DND-41 (cell line): ENCODE results near the gene ARHGAP24.

Experiments used
- ATAC-seq: fragments of 200-7000 bp; cut with Tn5 transposase; 3 replicates; pipeline ENCODE4 v1.9.1; 2021; ENCODE audit warnings: low read depth; ENCODE audit not compliant: insufficient read depth
- DNase-seq: peaks from one replicate; pipeline ENCODE4 v3.0.0-alpha.2; 2020
- H2AFZ ChIP-seq: 2 replicates; pipeline ENCODE4 v1.6.0; 2012; ENCODE audit warnings: low read depth, low read length
- H3K27ac ChIP-seq: 2 replicates; pipeline ENCODE4 v1.5.1; 2012; ENCODE audit warnings: low read length, inconsistent platforms
- H3K27me3 ChIP-seq: fragments of 200-600 bp; sonication (generic); 2 replicates; pipeline ENCODE4 v1.6.0; 2012; ENCODE audit warnings: low read length, mild to moderate bottlenecking, inconsistent platforms; ENCODE audit not compliant: insufficient read depth, poor library complexity
- H3K36me3 ChIP-seq: 2 replicates; pipeline ENCODE4 v1.5.1; 2012; ENCODE audit warnings: low read length, inconsistent platforms; ENCODE audit not compliant: insufficient read depth
- H3K4me1 ChIP-seq: 2 replicates; pipeline ENCODE4 v1.5.1; 2012; ENCODE audit warnings: mild to moderate bottlenecking, low read length; ENCODE audit not compliant: insufficient read depth
- H3K4me2 ChIP-seq: 2 replicates; pipeline ENCODE4 v1.6.0; 2012; ENCODE audit warnings: mild to moderate bottlenecking, moderate library complexity, low read length, inconsistent platforms; ENCODE audit not compliant: insufficient read depth
- H3K4me3 ChIP-seq, 2 experiments: fragments of 200-600 bp in 1 of 2; shearing (Covaris generic) in 1 of 2; 2 replicates each; pipeline ENCODE4 v1.5.1; 2012 to 2016; ENCODE audit warnings: inconsistent platforms in 2 of 2, low read length in 2 of 2, mild to moderate bottlenecking in 2 of 2, low read depth in 1 of 2, moderate library complexity in 1 of 2
- H3K79me2 ChIP-seq: 2 replicates; pipeline ENCODE4 v1.6.0; 2012; ENCODE audit warnings: low read length, inconsistent platforms; ENCODE audit not compliant: insufficient read depth
- H3K9ac ChIP-seq: 2 replicates; pipeline ENCODE4 v1.6.0; 2012; ENCODE audit warnings: low read depth, mild to moderate bottlenecking, inconsistent platforms, low read length, moderate library complexity
- H3K9me3 ChIP-seq: 2 replicates; pipeline ENCODE4 v1.5.1; 2012; ENCODE audit warnings: low read length, moderate library complexity, mild to moderate bottlenecking, inconsistent platforms; ENCODE audit not compliant: insufficient read depth, severe bottlenecking
- H4K20me1 ChIP-seq: 2 replicates; pipeline ENCODE4 v1.6.0; 2012; ENCODE audit warnings: low read length; ENCODE audit not compliant: insufficient read depth
- EZH2 ChIP-seq: IDR thresholded peaks from 3 replicates; pipeline ENCODE4 v1.6.1; 2012; ENCODE audit warnings: borderline replicate concordance, low read depth, mild to moderate bottlenecking, moderate library complexity, low read length, inconsistent platforms; ENCODE audit not compliant: severe bottlenecking
- TF ChIP-seq, protein P1 (sequence below): IDR thresholded peaks from 2 replicates; pipeline ENCODE4 v1.5.1; 2012; ENCODE audit warnings: borderline replicate concordance, low read length, moderate library complexity, mild to moderate bottlenecking; ENCODE audit not compliant: poor library complexity, severe bottlenecking; ENCODE audit errors: extremely low read depth

ARHGAP24 gene

DNA sequence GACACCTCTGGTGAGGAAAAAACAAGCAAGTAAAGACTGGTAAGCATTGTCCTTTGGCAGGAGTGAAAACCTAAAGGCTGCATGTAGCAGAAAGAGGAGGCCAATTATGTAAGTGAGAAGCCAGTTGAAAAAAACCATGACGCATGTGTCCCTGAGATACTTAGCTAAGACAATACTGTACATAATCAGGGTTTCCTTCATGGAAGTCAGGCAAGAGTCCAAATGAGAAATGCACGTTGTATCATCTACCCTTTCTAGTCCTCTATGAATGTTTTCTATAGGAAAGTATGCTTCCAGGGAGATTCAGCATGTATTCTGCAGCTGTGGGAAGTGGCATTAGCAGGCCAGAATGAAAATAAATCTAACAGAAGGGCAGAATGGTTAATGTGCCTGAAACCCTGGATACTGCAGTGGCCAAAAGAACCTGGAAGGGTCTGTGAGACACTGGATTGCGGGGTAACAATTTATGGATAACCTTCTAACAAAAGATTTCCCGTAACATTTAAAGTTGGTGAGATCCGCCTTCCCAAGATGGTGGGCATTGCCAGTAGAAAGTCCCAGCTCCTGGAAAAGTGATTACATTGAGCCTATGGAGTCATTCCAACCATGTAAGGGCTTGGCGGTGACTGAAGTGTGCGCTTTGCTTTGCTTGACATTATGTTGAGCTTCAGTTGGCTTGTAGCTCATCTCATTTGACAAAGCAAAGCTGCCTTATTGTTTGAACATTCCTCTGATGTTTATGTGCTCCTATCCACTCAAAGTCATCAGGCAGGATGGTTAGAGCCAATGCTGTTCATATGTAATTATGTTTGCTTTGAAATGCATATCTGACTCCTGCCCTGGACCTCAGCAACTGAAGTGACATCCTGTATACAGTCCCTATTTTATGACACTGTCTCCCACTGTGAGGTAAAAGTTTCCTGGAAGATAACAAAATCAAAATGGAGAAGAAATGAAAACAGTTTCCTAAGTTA is 200.4 kb downstream of the ARHGAP24 start:
- H4K20me1 ChIP-seq = no peaks in the 10 kb centered on the region
- H3K4me3 ChIP-seq = no peak overlapping the region
- DNase-seq (no peak), ATAC-seq (no peak)
- H3K27ac ChIP-seq = no peak overlapping the region
- H3K9me3 ChIP-seq = no peaks in the 10 kb centered on the region
- H2AFZ ChIP-seq = no peak overlapping the region
- no peaks in the 10 kb centered on the region for H3K27me3 ChIP-seq
- no peaks in the 10 kb centered on the region for H3K4me1 ChIP-seq
- H3K4me2 ChIP-seq = no peak overlapping the region
- no peak overlapping the region for H3K9ac ChIP-seq
- H3K79me2 ChIP-seq = no peaks in the 10 kb centered on the region
- TF ChIP-seq EZH2 = no peak
- TF ChIP-seq, protein P1, sequence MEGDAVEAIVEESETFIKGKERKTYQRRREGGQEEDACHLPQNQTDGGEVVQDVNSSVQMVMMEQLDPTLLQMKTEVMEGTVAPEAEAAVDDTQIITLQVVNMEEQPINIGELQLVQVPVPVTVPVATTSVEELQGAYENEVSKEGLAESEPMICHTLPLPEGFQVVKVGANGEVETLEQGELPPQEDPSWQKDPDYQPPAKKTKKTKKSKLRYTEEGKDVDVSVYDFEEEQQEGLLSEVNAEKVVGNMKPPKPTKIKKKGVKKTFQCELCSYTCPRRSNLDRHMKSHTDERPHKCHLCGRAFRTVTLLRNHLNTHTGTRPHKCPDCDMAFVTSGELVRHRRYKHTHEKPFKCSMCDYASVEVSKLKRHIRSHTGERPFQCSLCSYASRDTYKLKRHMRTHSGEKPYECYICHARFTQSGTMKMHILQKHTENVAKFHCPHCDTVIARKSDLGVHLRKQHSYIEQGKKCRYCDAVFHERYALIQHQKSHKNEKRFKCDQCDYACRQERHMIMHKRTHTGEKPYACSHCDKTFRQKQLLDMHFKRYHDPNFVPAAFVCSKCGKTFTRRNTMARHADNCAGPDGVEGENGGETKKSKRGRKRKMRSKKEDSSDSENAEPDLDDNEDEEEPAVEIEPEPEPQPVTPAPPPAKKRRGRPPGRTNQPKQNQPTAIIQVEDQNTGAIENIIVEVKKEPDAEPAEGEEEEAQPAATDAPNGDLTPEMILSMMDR = no peak
- no peaks in the 10 kb centered on the region for H3K36me3 ChIP-seq

DNA sequence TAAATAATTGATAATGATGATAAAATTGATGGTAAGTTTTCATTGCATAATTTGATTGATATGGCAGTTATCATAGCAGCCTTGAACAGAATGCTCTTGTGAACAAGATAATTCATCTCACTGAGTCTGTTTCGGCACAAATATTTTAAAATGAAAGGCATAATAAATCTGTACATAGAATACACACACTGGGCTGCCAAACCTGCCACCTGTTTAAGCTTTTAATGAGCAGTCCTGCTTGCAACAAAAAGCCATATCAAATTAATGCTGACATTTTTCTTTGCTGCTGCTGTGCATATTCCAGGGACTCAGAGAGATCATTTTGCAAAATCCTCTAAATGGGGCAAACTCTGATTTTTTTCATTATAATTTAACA is 201.1 kb downstream of the ARHGAP24 start:
- Histone ChIP-seq H3K4me2 (no peak overlapping the region), H3K27ac (no peak overlapping the region), H3K9me3 (no peaks in the 10 kb centered on the region), H4K20me1 (no peaks in the 10 kb centered on the region), H3K36me3 (no peaks in the 10 kb centered on the region), H3K9ac (no peak overlapping the region), H2AFZ (no peak overlapping the region), H3K79me2 (no peaks in the 10 kb centered on the region), H3K4me1 (no peaks in the 10 kb centered on the region), H3K27me3 (no peaks in the 10 kb centered on the region), H3K4me3 (no peak overlapping the region)
- no peak for DNase-seq
- no peak for TF ChIP-seq EZH2
- TF ChIP-seq, protein P1 = no peak
- ATAC-seq = no peak

DNA sequence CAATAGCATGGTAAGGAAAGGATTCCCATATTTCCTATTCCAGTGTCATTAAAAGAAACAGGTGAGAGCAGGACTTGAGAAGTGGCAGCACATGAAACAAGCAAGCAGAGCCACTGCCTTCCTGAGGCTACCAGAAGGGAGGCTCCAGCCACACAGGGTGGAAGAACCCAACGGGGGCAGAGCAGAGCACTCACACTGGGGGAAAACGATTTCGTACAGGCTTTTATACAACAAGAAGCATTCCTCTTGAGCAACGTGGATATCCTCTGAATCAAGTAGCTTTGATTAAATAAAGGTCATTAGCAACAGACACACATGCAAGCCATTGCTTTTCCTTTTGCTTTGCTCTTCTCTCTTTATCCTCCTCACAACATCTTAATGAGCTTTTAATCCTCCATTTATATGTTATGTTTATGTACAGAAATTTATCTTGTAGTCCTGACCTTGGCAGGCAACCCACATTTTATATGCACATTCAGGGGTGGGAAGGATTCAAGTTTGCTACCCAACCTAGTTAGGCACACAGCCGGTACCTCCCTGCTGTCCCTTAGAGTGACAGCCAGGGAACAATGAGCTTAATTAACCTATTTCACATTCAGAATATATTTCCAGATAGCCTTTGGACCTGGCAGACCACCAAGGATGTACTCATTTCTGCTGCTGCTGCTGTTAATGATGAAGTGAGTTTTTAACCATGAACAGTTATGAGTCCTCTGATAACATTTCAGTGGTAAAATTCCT is 202.1 kb downstream of the ARHGAP24 start:
- H3K4me1 ChIP-seq = no peaks in the 10 kb centered on the region

More for the DNA sequence above, 202.1 kb downstream of the ARHGAP24 start:
- H3K4me3 ChIP-seq = no peak overlapping the region
- no peaks in the 10 kb centered on the region for H3K36me3 ChIP-seq
- DNase-seq (no peak), ATAC-seq (no peak)
- no peaks in the 10 kb centered on the region for H3K9me3 ChIP-seq
- no peak overlapping the region for H3K27ac ChIP-seq
- TF ChIP-seq EZH2 = no peak
- TF ChIP-seq, protein P1 = no peak
- H3K4me2 ChIP-seq = no peak overlapping the region
- H3K27me3 ChIP-seq = no peaks in the 10 kb centered on the region
- H2AFZ ChIP-seq = no peak overlapping the region
- no peaks in the 10 kb centered on the region for H4K20me1 ChIP-seq
- no peak overlapping the region for H3K9ac ChIP-seq
- no peaks in the 10 kb centered on the region for H3K79me2 ChIP-seq
